HEK293 (cell line): Measurements from ENCODE around the gene EPAS1.

Source experiments
- SP2 ChIP-seq: fragments of 450-650 bp; formaldehyde crosslinking; IDR thresholded peaks from 2 replicates; pipeline ENCODE4 v1.5.1; 2016; ENCODE audit warnings: missing biosample characterization, missing genetic modification characterization
- TF ChIP-seq, protein P1 (sequence below): fragments of 450-650 bp; formaldehyde crosslinking; IDR thresholded peaks from 2 replicates; pipeline ENCODE4 v1.5.1; 2016; ENCODE audit warnings: missing biosample characterization, missing genetic modification characterization

DNA sequence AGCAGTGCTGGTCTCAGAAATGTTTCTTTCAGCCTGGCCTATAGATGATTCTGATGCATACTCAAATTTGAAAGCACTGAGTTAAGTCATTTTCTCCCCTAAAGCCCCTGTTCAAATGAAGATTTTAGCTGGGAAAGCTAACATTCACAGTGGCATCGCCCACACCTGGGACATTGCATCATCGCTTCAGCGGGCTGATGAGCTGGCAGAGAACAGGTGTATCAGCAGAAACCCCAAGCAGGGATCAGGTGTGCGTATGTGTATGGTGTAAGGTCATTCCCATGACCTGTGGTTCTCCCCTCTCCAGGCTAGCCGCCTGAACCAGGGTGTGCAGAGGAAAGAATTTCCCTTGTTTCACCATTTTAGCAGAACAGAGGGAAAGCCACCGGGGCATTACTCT lies 56.3 kb downstream of the EPAS1 start:
- TF ChIP-seq, protein P1, sequence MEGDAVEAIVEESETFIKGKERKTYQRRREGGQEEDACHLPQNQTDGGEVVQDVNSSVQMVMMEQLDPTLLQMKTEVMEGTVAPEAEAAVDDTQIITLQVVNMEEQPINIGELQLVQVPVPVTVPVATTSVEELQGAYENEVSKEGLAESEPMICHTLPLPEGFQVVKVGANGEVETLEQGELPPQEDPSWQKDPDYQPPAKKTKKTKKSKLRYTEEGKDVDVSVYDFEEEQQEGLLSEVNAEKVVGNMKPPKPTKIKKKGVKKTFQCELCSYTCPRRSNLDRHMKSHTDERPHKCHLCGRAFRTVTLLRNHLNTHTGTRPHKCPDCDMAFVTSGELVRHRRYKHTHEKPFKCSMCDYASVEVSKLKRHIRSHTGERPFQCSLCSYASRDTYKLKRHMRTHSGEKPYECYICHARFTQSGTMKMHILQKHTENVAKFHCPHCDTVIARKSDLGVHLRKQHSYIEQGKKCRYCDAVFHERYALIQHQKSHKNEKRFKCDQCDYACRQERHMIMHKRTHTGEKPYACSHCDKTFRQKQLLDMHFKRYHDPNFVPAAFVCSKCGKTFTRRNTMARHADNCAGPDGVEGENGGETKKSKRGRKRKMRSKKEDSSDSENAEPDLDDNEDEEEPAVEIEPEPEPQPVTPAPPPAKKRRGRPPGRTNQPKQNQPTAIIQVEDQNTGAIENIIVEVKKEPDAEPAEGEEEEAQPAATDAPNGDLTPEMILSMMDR (tag by site-specific recombination), result no peak
- no peak for TF ChIP-seq SP2 (tag by site-specific recombination)
